HAP-1 (cell line): Measurements from ENCODE around the gene CDC14A.

ENCODE experiments used
- DNase-seq, 2 experiments: peaks; one replicate each; pipeline ENCODE4 v3.0.0-alpha.2; 2016 to 2020; ENCODE audit warnings: low spot score in 2 of 2
- H3K27me3 ChIP-seq: fragments of 250-450 bp; sonication (Bioruptor Pico); 2 replicates; pipeline ENCODE4 v1.5.1; 2020; ENCODE audit warnings: low read depth, mild to moderate bottlenecking, moderate library complexity
- H3K36me3 ChIP-seq: fragments of 250-450 bp; sonication (Bioruptor Pico); replicated peaks from 2 replicates; pipeline ENCODE4 v1.5.1; 2020; ENCODE audit warnings: mild to moderate bottlenecking
- H3K4me1 ChIP-seq: fragments of 250-450 bp; sonication (Bioruptor Pico); 2 replicates; pipeline ENCODE4 v1.5.1; 2020; ENCODE audit warnings: mild to moderate bottlenecking
- H3K4me3 ChIP-seq: fragments of 250-450 bp; sonication (Bioruptor Pico); 2 replicates; pipeline ENCODE4 v1.5.1; 2020; ENCODE audit warnings: mild to moderate bottlenecking, moderate library complexity
- H3K9me3 ChIP-seq: fragments of 250-450 bp; sonication (Bioruptor Pico); 2 replicates; pipeline ENCODE4 v1.5.1; 2020; ENCODE audit warnings: mild to moderate bottlenecking, moderate library complexity
- in situ Hi-C: fragments of 300-500 bp; cut with MboI; formaldehyde crosslinking; loops from 3 replicates; pipeline ENCODE4 v1.14.3; 2020; ENCODE audit warnings: low sequenced_read_pairs, inconsistent platforms, mixed read lengths

Gene CDC14A

GRCh38 chr1:100524355-100524754 lies 172.0 kb downstream of the CDC14A start:
- in situ Hi-C loops: no loop called here
- H3K4me1 ChIP-seq: no peaks in the 10 kb centered on the region
- DNase-seq: no peak
- H3K9me3 ChIP-seq: no peaks in the 10 kb centered on the region
- no peaks in the 10 kb centered on the region for H3K27me3 ChIP-seq
- H3K36me3 ChIP-seq: no peaks in the 10 kb centered on the region
- no peak overlapping the region for H3K4me3 ChIP-seq

- Histone ChIP-seq H3K36me3 (no peaks in the 10 kb centered on the region), H3K4me3 (no peak overlapping the region), H3K4me1 (no peaks in the 10 kb centered on the region), H3K9me3 (no peaks in the 10 kb centered on the region), H3K27me3 (no peaks in the 10 kb centered on the region)
- in situ Hi-C loops: no loop called here
- no peak for DNase-seq
Measured at GRCh38 chr1:100526894-100527293, 174.6 kb downstream of the CDC14A start.

GRCh38 chr1:100528871-100529270 lies 176.6 kb downstream of the CDC14A start:
- Histone ChIP-seq H3K9me3 (no peaks in the 10 kb centered on the region), H3K4me3 (no peak overlapping the region), H3K4me1 (no peaks in the 10 kb centered on the region), H3K27me3 (no peaks in the 10 kb centered on the region), H3K36me3 (no peaks in the 10 kb centered on the region)
- no peak for DNase-seq
- in situ Hi-C loops: no loop called here

GRCh38 chr1:100530141-100530540 lies 177.8 kb downstream of the CDC14A start:
- H3K4me1 ChIP-seq: no peaks in the 10 kb centered on the region
- in situ Hi-C loops: no loop called here
- no peak for DNase-seq
- H3K9me3 ChIP-seq: no peaks in the 10 kb centered on the region
- no peaks in the 10 kb centered on the region for H3K27me3 ChIP-seq
- no peaks in the 10 kb centered on the region for H3K36me3 ChIP-seq
- H3K4me3 ChIP-seq: no peak overlapping the region

GRCh38 chr1:100530880-100531487 lies 178.7 kb downstream of the CDC14A start:
- Histone ChIP-seq H3K27me3 (no peaks in the 10 kb centered on the region), H3K4me3 (no peak overlapping the region), H3K4me1 (no peaks in the 10 kb centered on the region), H3K9me3 (no peaks in the 10 kb centered on the region), H3K36me3 (no peaks in the 10 kb centered on the region)
- in situ Hi-C loops: no loop called here
- DNase-seq: no peak

GRCh38 chr1:100532645-100533044 lies 180.3 kb downstream of the CDC14A start:
- Histone ChIP-seq H3K4me1 (no peaks in the 10 kb centered on the region), H3K36me3 (no peaks in the 10 kb centered on the region), H3K9me3 (no peaks in the 10 kb centered on the region), H3K27me3 (0 out of 2 replicates have a peak, but pooled peaks cover 4% of the 10 kb centered on the region), H3K4me3 (no peak overlapping the region)
- DNase-seq: no peak
- in situ Hi-C loops: no loop called here

GRCh38 chr1:100535264-100535663 lies 183.0 kb downstream of the CDC14A start:
- in situ Hi-C loops: no loop called here
- H3K27me3 ChIP-seq: peaks cover 12% of the 10 kb centered on the region

GRCh38 chr1:100536031-100536430 lies 183.7 kb downstream of the CDC14A start:
- Histone ChIP-seq H3K4me1 (peaks cover 8% of the 10 kb centered on the region), H3K36me3 (no peaks in the 10 kb centered on the region), H3K9me3 (no peaks in the 10 kb centered on the region), H3K4me3 (no peak overlapping the region), H3K27me3 (peaks cover 12% of the 10 kb centered on the region)
- in situ Hi-C loops: no loop called here
- DNase-seq: no peak

More at GRCh38 chr1:100535264-100535663, 183.0 kb downstream of the CDC14A start:
- Histone ChIP-seq H3K36me3 (no peaks in the 10 kb centered on the region), H3K4me1 (peaks cover 8% of the 10 kb centered on the region), H3K9me3 (no peaks in the 10 kb centered on the region), H3K4me3 (no peak overlapping the region)
- DNase-seq: no peak

GRCh38 chr1:100538913-100539835 lies 186.9 kb downstream of the CDC14A start:
- DNase-seq: peak in 1 of 2 experiments; percentile 40
- Histone ChIP-seq H3K9me3 (no peaks in the 10 kb centered on the region), H3K4me1 (peaks cover 8% of the 10 kb centered on the region), H3K4me3 (peak overlapping the region; percentile 26), H3K27me3 (peaks cover 12% of the 10 kb centered on the region), H3K36me3 (no peaks in the 10 kb centered on the region)
- in situ Hi-C loops: no loop called here

GRCh38 chr1:100539836-100540536 lies 187.7 kb downstream of the CDC14A start:
- H3K27me3 ChIP-seq: peaks cover 12% of the 10 kb centered on the region
- no peak overlapping the region for H3K4me3 ChIP-seq

GRCh38 chr1:100542285-100542684 lies 190.0 kb downstream of the CDC14A start:
- H3K4me3 ChIP-seq: no peak overlapping the region
- H3K9me3 ChIP-seq: no peaks in the 10 kb centered on the region
- in situ Hi-C loops: no loop called here
- no peaks in the 10 kb centered on the region for H3K36me3 ChIP-seq
- peaks cover 10% of the 10 kb centered on the region for H3K27me3 ChIP-seq
- DNase-seq: no peak
- peaks cover 13% of the 10 kb centered on the region for H3K4me1 ChIP-seq

More at GRCh38 chr1:100539836-100540536, 187.7 kb downstream of the CDC14A start:
- Histone ChIP-seq H3K36me3 (no peaks in the 10 kb centered on the region), H3K4me1 (peaks cover 11% of the 10 kb centered on the region), H3K9me3 (no peaks in the 10 kb centered on the region)
- no peak for DNase-seq
- in situ Hi-C loops: no loop called here

- H3K9me3 ChIP-seq: no peaks in the 10 kb centered on the region
- DNase-seq: peak; percentile 29 to 49
- no peaks in the 10 kb centered on the region for H3K36me3 ChIP-seq
- peaks cover 6% of the 10 kb centered on the region for H3K27me3 ChIP-seq
- no peak overlapping the region for H3K4me3 ChIP-seq
- H3K4me1 ChIP-seq: peaks cover 13% of the 10 kb centered on the region
- in situ Hi-C loops: no loop called here
Measured at GRCh38 chr1:100543640-100544039, 191.3 kb downstream of the CDC14A start.

GRCh38 chr1:100544791-100545190 lies 192.5 kb downstream of the CDC14A start:
- H3K36me3 ChIP-seq: no peaks in the 10 kb centered on the region
- peaks cover 6% of the 10 kb centered on the region; the same call in 1 of the 2 replicates for H3K4me1 ChIP-seq
- DNase-seq: peak in 1 of 2 experiments; percentile 18
- in situ Hi-C loops: no loop called here
- H3K9me3 ChIP-seq: no peaks in the 10 kb centered on the region
- H3K4me3 ChIP-seq: no peak overlapping the region
- no peaks in the 10 kb centered on the region for H3K27me3 ChIP-seq
